DND-41 (cell line): Measurements from ENCODE around the gene ANTXR2.

ENCODE experiments used
- CTCF ChIP-seq: IDR thresholded peaks from 2 replicates; pipeline ENCODE4 v1.5.1; 2012; ENCODE audit warnings: borderline replicate concordance, low read length, moderate library complexity, mild to moderate bottlenecking; ENCODE audit not compliant: poor library complexity, severe bottlenecking; ENCODE audit errors: extremely low read depth
- EZH2 ChIP-seq: IDR thresholded peaks from 3 replicates; pipeline ENCODE4 v1.6.1; 2012; ENCODE audit warnings: borderline replicate concordance, low read depth, mild to moderate bottlenecking, moderate library complexity, low read length, inconsistent platforms; ENCODE audit not compliant: severe bottlenecking

GRCh38 chr4:79949178-79949577, 123.9 kb downstream of the ANTXR2 start:
- TF ChIP-seq CTCF (no peak), EZH2 (no peak)
